Activated naive CD4-positive, alpha-beta T cell treated with anti-CD3 and anti-CD28 coated beads, Interleukin-2, amount 50 U/mL, for 72 hours (primary cell): ENCODE results near the gene KIF13A. TPM values are rescaled to one million over a fixed set of nuclear protein-coding genes. Genes with fewer than 3 reads are reported as not detected.
"Not testable (repeated sequence)": the region's sequence is repeated elsewhere in the genome, so short reads cannot be mapped to it uniquely, and the experiment has no call there.

ENCODE experiments used
- ATAC-seq, 2 donors: fragments of 150-1000 bp; cut with Tn5 transposase; 2 replicates each; pipeline ENCODE4 v1.10.0; 2021; ENCODE audit warnings: mild to moderate bottlenecking in 2 of 2, moderate library complexity in 2 of 2
- DNase-seq, 2 donors: peaks; one replicate each; pipeline ENCODE4 v3.0.0; 2021 to 2022; ENCODE audit warnings: low spot score in 2 of 2
- H3K27ac Mint-ChIP-seq, 2 donors: one replicate each; pipeline ENCODE4 v1.8.0; 2022; ENCODE audit warnings: mild to moderate bottlenecking in 2 of 2, mixed read lengths in 2 of 2
- H3K36me3 Mint-ChIP-seq, 2 donors: one replicate each; pipeline ENCODE4 v1.8.0; 2022; ENCODE audit warnings: mixed read lengths in 2 of 2
- H3K9me3 Mint-ChIP-seq, 2 donors: one replicate each; pipeline ENCODE4 v1.8.0; 2022; ENCODE audit warnings: mixed read lengths in 2 of 2
- total RNA-seq, 2 donors: library from RNA; stranded (reverse); gene quantifications; one replicate each; pipeline ENCODE4 v1.2.3, GENCODE V29; 2022

The KIF13A gene
- total RNA-seq, 2 donors from 2014 or later = 0.20 TPM; not detected in 1

DNA sequence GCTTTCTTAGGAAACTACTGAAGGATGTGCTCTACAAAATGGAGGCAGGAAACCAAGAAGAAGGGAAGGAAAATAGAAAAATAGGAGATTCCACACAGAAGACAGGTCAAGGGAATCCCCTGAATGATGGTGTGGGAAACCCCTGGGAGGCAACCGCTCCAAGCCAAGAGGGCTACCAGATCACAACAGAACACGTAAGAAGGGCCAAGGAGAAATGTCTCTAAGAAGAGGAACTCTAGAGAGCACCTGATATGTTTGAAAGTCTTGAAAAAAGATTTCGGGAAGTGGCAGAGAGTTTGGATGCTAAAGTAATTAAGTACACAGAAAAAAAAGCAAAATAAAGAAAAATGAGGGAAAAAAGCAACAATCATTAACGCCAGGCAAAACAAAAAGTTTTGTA is 7.1 kb downstream of the KIF13A start:
- no peak overlapping the region for H3K27ac Mint-ChIP-seq
- DNase-seq (no peak), ATAC-seq (no peak)
- H3K9me3 Mint-ChIP-seq = no peaks in the 10 kb centered on the region
- no peaks in the 10 kb centered on the region for H3K36me3 Mint-ChIP-seq

DNA sequence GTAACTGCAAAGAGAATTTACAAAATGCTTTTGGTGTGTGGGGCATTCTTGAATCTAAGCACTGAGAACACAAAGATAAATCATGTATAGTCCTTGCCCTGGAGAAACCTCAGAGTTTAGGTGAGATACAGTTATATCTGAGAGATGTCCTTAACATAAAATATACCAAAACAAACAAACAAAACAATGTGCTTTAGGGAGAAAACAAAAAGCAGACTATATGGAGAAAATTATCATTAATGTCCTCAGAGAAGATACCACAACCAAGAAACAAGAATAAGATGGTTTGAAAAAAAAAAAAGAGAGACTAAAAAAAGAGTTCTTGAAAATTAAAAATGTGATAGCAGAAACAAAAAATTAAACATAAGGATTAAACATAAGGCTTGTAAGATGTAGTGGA is 8.0 kb downstream of the KIF13A start:
- no peak for DNase-seq
- Mint-ChIP-seq H3K9me3 (no peaks in the 10 kb centered on the region), H3K36me3 (no peaks in the 10 kb centered on the region), H3K27ac (no peak overlapping the region)
- no peak for ATAC-seq

DNA sequence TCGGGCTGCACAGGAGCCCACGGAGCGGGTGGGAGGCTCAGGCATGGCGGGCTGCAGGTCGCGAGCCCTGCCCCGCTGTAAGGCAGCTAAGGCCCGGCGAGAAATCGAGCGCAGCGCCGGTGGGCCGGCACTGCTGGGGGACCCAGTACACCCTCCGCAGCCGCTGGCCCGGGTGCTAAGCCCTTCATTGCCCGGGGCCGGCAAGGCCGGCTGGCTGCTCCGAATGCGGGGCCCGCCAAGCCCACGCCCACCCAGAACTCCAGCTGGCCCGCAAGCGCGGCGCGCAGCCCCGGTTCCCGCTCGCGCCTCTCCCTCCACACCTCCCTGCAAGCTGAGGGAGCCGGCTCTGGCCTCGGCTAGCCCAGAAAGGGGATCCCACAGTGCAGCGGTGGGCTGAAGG is 11.2 kb downstream of the KIF13A start:
- H3K36me3 Mint-ChIP-seq, ATAC-seq, H3K27ac Mint-ChIP-seq, DNase-seq, H3K9me3 Mint-ChIP-seq: not testable (repeated sequence)

DNA sequence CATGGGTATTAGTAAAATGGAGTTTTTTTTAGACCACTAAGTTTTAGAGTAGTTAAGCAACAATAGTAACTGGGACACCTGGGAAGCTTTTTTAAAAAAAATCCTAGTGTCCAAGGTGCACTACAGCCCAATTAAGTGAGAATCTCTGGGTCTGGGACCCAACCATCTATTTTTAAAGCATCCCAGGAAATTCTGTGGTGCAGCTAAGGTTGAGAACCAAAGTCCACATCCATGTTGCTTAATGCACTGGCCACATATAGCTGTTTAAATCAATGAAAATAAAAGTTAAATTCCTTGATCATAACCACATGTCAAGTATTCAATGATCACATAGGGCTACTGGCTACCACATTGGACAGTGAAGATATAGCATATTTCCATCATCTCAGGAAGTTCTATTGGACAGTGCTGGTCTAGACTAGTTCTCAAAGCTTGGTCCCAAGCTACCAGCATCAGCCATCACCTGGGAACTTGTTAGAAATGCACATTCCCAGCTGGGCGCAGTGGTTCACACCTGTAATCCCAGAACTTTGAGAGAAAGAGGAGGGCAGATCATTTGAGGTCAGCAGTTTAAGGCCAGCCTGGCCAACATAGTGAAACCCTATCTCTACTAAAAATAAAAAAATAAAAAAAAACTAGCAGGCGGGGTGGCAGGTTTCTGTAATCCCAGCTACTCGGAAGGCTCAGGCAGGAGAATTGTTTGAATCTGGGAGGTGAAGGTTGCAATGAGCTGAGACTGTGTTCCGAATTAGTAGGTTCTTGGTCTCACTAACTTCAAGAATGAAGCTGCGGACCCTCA is 12.7 kb downstream of the KIF13A start:
- Mint-ChIP-seq H3K9me3 (no peaks in the 10 kb centered on the region), H3K27ac (no peak overlapping the region), H3K36me3 (no peaks in the 10 kb centered on the region)
- no peak for DNase-seq
- ATAC-seq = no peak

DNA sequence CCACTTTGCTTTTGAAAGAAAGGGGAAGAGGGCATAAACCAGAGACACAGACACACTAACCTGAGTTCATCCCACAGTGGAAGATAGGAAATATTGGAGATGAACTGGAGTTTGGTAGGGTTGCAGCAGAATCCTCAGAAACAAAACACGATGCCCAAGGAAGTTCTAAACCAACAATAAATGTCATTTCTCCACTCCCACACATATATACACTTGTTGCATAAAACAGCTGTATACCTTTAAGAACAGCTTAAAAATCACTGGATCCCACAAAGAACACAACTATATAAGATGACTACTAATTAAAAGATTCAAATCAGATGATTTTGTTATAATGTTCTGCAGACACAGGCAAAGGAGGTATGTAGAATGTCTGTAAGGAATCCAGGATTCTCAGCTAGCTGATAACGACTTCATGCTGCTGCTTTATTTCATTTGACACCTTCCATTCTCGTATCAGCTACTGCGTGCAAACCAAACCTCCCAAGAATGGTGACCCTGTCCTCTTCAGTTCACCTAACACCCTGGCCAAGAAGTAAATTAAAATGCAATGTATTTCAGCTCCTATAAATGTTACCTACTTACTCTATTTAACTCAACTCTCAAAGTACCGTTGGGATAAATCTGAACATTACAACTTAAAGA is 14.3 kb downstream of the KIF13A start:
- H3K9me3 Mint-ChIP-seq = no peaks in the 10 kb centered on the region
- DNase-seq = no peak
- H3K27ac Mint-ChIP-seq = no peak overlapping the region
- H3K36me3 Mint-ChIP-seq = no peaks in the 10 kb centered on the region
- no peak for ATAC-seq

DNA sequence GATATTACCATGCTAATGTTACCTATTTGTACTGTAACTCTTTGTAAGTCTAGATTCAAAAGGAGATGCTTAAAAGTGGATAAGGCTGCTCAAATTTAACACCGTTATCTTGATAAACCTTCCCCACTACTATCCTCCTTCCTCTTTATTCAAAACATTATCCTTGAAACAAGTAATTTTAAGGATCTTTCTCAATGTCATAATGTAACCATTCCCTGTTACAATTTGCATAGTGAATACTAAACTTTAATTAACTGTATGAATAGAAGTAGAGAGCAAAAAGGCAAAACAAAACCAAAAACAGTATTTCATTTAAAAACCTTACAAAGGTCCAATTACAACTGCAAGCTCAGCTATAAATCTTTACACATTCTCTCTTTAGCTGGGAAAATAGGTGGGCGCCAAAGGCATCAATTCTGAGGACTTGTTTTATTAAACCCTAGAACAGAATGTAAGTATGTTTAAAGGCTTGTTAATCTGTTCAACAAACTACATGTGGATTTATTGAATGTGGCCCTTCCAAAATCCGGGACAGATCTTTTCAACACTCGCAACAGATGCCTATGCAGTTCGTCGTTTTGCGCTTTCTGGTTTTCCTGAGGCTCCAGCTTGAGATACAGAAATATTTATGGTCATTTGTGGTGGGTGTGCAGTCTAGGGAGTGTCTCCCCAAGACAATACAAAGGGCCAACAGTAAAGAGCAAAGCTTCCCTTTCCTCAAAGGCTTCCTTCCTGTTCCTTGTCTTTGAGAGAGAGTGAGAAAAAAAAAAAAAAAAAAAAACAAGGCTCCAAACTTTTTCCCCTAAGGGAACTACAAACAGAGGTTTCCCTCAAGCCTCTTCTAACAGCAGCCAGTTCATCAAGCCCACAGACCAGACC is 15.1 kb downstream of the KIF13A start:
- H3K9me3 Mint-ChIP-seq = no peaks in the 10 kb centered on the region
- ATAC-seq = no peak
- no peak for DNase-seq
- H3K27ac Mint-ChIP-seq = no peak overlapping the region
- H3K36me3 Mint-ChIP-seq = no peaks in the 10 kb centered on the region

DNA sequence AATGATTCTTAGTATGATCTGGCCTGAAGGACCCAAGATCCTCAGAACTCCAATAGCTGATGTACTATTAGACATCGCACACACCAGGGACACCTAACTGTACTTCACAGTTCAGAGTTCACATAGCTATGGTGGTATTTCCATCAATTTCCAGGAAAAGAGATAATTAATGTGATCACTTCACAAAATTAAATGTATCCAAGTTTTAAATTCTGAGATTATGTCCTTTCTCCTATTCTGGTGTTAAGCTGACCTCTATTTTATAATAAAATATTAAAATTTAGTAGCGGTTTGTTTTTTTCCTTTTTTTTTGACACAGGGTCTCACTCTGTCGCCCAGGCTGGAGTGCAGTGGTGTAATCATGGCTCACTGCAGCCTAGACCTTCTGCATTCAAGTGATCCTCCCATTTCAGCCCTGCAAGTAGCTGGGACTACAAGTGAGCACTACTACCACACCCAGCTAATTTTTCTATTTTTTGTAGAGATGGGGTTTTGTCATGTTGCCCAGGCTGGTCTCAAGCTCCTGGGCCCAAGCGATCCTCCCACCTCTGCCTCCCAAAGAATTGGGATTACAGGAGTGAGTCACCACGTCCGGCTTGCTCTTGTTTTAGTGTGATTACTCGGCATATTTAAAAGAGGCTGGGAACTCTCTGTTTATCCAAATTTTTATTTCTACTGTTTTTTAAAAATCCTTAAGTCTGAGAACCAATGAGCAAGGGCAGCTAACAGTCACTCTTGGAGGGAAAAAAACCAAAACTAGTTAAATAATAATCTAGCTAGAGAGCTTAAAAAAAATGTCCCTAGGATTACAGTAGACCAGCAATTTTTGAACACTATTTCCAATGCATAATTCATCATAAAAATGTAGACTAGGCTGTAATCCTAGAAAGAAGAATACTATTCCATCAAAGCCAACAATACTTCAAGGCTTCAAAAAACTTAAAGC is 16.0 kb downstream of the KIF13A start:
- Mint-ChIP-seq H3K36me3 (no peaks in the 10 kb centered on the region), H3K27ac (no peak overlapping the region), H3K9me3 (no peaks in the 10 kb centered on the region)
- ATAC-seq (no peak), DNase-seq (no peak)

DNA sequence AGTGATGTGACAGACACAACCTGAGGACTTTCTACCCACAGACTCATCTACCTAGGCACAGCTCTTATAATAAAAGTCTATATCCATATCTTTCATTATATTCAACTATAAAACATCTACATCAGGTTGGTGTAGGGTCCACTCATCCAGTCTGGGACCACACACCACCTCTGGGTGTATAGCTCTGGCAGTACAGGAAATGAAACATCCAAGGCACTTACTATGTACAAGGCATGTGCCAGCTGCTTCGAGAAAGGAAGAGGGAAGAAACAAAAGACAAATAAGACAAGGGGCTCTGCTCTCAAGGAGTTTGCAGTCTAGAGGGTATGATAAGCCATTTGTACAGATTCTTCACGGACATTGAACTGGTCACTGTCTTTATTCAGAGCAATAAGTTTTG is 18.6 kb downstream of the KIF13A start:
- ATAC-seq (no peak), DNase-seq (no peak)
- Mint-ChIP-seq H3K27ac (no peak overlapping the region), H3K36me3 (no peaks in the 10 kb centered on the region), H3K9me3 (no peaks in the 10 kb centered on the region)

DNA sequence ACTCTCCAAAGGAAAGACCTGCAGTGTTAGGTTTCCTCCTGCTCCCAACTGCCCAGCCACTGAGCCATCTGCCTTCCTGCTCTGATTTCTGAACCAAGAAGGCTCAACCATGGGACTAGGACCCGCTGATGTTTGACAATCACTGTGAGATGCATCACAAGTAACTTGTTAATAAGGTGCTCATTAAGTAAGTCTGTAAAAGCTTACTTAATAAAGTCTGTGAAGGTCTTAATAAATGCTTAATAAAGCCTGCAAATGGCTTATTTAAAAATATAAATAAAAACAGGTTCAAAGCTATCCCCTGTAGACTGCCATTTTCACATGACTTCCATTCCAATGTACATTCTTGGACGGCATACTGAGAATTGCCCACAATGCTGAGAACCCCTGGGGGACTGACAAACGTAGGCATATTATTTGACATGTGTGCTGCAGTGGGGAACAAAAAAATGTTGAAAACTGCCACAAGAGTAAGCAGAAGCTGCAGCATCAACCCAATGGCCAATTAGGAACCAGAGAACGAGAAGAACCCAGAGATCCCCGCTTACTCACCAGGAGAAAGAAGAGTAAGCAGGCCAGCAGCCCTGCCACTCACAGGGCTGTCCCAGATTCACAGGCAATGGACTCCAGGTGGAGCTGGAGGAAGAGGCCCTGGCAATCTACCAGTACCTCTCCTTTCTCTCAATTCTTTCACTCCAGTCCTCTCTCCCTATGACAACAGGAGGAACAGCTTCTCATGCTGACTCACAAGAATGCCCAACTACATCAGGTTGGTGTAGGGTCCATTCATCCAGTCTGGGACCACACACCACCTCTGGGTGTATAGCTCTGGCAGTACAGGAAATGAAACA is 19.5 kb downstream of the KIF13A start:
- Mint-ChIP-seq H3K9me3 (no peaks in the 10 kb centered on the region), H3K27ac (no peak overlapping the region)
- ATAC-seq = no peak

DNA sequence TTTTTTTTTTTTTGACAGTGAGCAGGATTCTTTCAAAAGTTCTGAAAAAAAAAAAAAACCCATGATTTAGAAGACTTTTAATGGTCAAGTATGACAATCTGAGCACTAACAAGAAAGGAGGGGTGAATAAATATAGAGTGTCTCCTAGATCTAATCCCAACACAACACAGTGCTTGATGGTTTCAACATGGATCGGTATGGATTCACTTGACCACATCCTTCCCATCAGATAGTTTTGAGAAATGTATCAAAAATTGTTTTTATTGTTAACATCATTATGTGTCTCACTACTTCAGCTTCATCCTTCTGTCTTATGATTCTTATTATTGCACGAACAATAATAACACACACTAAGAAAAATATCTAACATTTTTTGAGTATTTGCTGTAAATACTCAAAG is 21.0 kb downstream of the KIF13A start:
- Mint-ChIP-seq H3K27ac (no peak overlapping the region), H3K9me3 (no peaks in the 10 kb centered on the region), H3K36me3 (no peaks in the 10 kb centered on the region)
- ATAC-seq (no peak), DNase-seq (no peak)

More for the DNA sequence above, 19.5 kb downstream of the KIF13A start:
- no peak for DNase-seq
- no peaks in the 10 kb centered on the region for H3K36me3 Mint-ChIP-seq

DNA sequence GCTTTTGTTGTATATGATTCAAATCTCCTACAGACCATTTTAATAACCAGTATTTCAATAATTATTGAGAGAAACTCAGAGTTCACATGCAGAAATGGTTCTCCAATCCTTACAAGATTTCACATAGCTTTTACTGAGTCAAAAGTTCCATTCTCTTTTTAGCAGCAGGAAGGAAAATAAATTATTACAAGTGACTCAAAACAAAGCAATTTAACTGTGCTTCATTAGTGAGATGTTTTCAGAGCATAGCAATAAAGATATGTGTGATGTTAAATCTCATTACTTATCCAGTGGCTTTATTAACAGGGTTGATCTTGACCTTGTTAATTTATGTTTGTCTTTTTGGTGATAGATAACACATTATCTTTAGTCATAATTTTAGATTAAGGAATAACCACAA is 22.0 kb downstream of the KIF13A start:
- DNase-seq (no peak), ATAC-seq (no peak)
- H3K9me3 Mint-ChIP-seq = no peaks in the 10 kb centered on the region
- H3K27ac Mint-ChIP-seq = no peak overlapping the region
- no peaks in the 10 kb centered on the region for H3K36me3 Mint-ChIP-seq

DNA sequence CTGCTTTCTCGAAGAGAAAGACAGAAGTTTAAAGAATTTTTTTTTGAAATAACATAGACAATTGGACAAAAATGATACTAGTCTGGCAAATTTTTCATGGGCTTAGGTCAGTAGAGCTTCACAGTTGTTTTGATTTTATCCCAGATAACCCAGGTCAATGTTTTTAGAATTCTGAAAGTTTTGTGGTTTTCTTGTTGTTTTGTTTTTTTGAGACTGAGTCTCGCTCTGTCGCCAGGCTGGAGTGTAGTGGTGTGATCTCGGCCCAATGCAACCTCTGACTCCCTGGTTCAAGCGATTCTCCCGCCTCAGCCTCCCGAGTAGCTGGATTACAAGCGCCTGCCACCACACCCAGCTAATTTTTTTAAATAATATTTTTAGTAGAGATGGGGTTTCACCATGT is 22.8 kb downstream of the KIF13A start:
- no peak for ATAC-seq
- DNase-seq = no peak
- no peak overlapping the region for H3K27ac Mint-ChIP-seq
- no peaks in the 10 kb centered on the region for H3K36me3 Mint-ChIP-seq
- H3K9me3 Mint-ChIP-seq = no peaks in the 10 kb centered on the region

DNA sequence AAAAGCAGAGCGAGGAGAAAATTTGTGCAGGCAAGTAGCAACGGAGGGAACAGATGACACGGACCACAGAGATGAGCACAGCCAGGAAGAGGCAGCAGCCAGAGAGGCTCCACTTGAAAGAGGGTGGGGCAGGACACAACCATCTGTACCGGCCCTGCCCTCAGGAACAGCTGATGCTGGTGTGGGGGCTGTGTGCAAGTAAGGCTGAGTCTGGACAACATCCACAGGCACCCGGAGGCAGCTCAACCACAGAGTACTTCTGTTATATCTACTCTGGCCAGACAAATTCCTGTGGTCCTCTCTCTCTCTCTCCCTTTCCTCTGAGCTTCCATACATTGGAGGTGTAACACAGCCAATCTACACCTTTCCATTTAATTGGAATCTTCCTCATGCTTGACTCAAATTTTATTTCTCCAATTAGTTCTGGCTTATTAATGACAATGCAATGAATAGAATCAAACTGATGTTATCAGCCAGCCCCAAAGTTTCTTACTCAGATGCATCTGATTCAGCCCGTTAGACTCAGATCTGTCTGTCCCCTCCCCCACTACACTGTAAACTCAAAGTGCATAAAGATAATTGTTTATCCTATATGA is 24.9 kb downstream of the KIF13A start:
- Mint-ChIP-seq H3K27ac (no peak overlapping the region), H3K36me3 (no peaks in the 10 kb centered on the region), H3K9me3 (no peaks in the 10 kb centered on the region)
- ATAC-seq (no peak), DNase-seq (no peak)

DNA sequence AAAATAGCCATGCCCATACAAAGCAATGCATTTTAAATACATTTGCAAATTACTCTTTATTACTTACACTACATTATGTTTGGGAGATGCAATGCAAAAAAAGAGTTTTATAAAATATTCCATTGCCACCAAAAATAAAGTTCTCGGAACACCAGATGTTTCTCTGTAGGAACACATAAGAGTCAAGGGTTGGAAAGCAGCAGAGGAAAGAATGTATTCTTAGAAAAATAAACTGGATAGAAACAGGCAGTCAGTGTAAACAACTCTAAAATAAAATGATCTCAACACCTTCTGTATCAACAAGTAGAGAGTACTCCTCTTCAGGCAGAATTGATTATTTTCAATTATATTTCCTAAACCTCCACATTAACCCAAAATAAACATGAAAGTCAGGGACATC is 28.1 kb downstream of the KIF13A start:
- no peak for ATAC-seq
- H3K27ac Mint-ChIP-seq = no peak overlapping the region
- H3K9me3 Mint-ChIP-seq = no peaks in the 10 kb centered on the region

DNA sequence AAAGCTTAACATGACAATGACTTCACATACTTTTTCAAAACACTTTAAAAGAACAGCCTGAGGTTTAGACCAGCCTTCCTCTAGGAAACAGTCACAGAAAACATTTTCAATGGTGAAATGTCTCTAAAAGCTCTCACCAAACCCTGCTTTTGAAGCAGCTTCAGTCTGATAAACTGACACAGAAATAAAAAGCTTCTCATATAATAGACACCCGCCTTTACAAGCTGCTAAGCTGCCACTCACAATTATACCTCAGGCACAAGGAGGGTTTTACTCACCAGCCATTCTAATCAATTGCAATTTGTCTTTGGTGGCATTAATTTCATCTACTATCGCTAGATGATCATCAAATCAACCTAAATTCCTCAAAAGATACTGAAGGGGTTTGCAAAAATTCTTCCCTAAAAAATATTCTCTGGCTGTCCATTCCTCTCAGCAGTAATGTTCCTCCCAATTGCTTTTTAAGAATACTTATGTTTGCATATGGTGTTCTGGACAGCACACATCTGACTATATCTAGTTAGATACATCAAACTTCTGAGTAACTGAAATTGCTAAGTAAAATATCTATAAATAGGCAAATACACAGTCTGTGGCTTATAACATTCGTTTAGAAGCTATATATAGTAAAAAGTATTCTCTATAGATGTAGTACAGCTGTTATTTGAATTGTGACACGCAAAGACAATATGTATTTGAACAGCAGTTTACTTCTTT is 29.4 kb downstream of the KIF13A start:
- Mint-ChIP-seq H3K36me3 (no peaks in the 10 kb centered on the region), H3K27ac (no peak overlapping the region), H3K9me3 (no peaks in the 10 kb centered on the region)
- DNase-seq (no peak), ATAC-seq (no peak)

More for the DNA sequence above, 28.1 kb downstream of the KIF13A start:
- H3K36me3 Mint-ChIP-seq = no peaks in the 10 kb centered on the region
- DNase-seq = no peak
